Mesenchymal stem cell (in vitro differentiated cells and primary cell): Measurements from ENCODE around the gene PTH2.

ENCODE experiments used
- DNase-seq: peaks from one replicate; pipeline ENCODE4 v3.0.0-alpha.2; 2013
- H2AFZ ChIP-seq: one replicate; pipeline ENCODE4 v1.6.1; 2013; ENCODE audit warnings: low read depth, mild to moderate bottlenecking, control low read depth, inconsistent platforms, low read length, moderate library complexity
- H2AK5ac ChIP-seq: 2 replicates; pipeline ENCODE4 v1.6.1; 2013; ENCODE audit warnings: low read length, moderate library complexity, mild to moderate bottlenecking, inconsistent platforms; ENCODE audit not compliant: severe bottlenecking
- H2BK120ac ChIP-seq: one replicate; pipeline ENCODE4 v1.6.1; 2013; ENCODE audit warnings: low read depth, mild to moderate bottlenecking, inconsistent platforms, low read length, moderate library complexity
- H2BK12ac ChIP-seq, 2 experiments: one replicate each; pipeline ENCODE4 v1.6.1; 2013; ENCODE audit warnings: inconsistent platforms in 2 of 2, low read length in 2 of 2, mild to moderate bottlenecking in 2 of 2, moderate library complexity in 2 of 2, control low read depth in 1 of 2
- H2BK15ac ChIP-seq: one replicate; pipeline ENCODE4 v1.6.1; 2013; ENCODE audit warnings: mild to moderate bottlenecking, low read depth, inconsistent platforms; ENCODE audit not compliant: poor library complexity, severe bottlenecking
- H2BK5ac ChIP-seq: 2 replicates; pipeline ENCODE4 v1.6.1; 2013; ENCODE audit warnings: low read depth, mild to moderate bottlenecking, low read length, control low read depth, inconsistent platforms; ENCODE audit not compliant: poor library complexity, severe bottlenecking
- H3K14ac ChIP-seq, 2 experiments: one replicate each; pipeline ENCODE4 v1.6.1; 2013; ENCODE audit warnings: inconsistent platforms in 2 of 2, low read length in 2 of 2, control low read depth in 1 of 2, mild to moderate bottlenecking in 1 of 2, moderate library complexity in 1 of 2
- H3K18ac ChIP-seq, 2 experiments: one replicate each; pipeline ENCODE4 v1.6.1; 2013; ENCODE audit warnings: inconsistent platforms in 2 of 2, low read length in 2 of 2, control low read depth in 1 of 2, low read depth in 1 of 2, mild to moderate bottlenecking in 1 of 2
- H3K23ac ChIP-seq, 2 experiments: one replicate each; pipeline ENCODE4 v1.6.1; 2013; ENCODE audit warnings: inconsistent platforms in 2 of 2, low read length in 2 of 2, mild to moderate bottlenecking in 2 of 2, moderate library complexity in 2 of 2, control low read depth in 1 of 2
- H3K27ac ChIP-seq: 2 replicates; pipeline ENCODE4 v1.5.1; 2013; ENCODE audit warnings: mild to moderate bottlenecking, moderate library complexity, low read length, control low read depth, inconsistent platforms; ENCODE audit not compliant: poor library complexity, severe bottlenecking
- H3K27me3 ChIP-seq, 2 experiments: 2 replicates each; pipeline versions ENCODE4 v1.6.1 to v1.7.0; 2013; ENCODE audit warnings: low read length in 2 of 2, mild to moderate bottlenecking in 2 of 2, moderate library complexity in 2 of 2, control low read depth in 1 of 2, inconsistent platforms in 1 of 2; ENCODE audit not compliant: control insufficient read depth in 1 of 2, insufficient read depth in 1 of 2
- H3K36me3 ChIP-seq, 2 experiments: 2 replicates each; pipeline versions ENCODE4 v1.6.1 to v1.7.0; 2013; ENCODE audit warnings: low read length in 2 of 2, control low read depth in 1 of 2, inconsistent platforms in 1 of 2, low read depth in 1 of 2, mild to moderate bottlenecking in 1 of 2; ENCODE audit not compliant: insufficient read depth in 2 of 2, control insufficient read depth in 1 of 2
- H3K4ac ChIP-seq, 2 experiments: one replicate each; pipeline ENCODE4 v1.6.1; 2013; ENCODE audit warnings: inconsistent platforms in 2 of 2, low read length in 2 of 2, mild to moderate bottlenecking in 2 of 2, moderate library complexity in 2 of 2, control low read depth in 1 of 2, low read depth in 1 of 2
- H3K4me1 ChIP-seq: 2 replicates; pipeline ENCODE4 v1.6.1; 2013; ENCODE audit warnings: low read depth, low read length, control low read depth; ENCODE audit not compliant: control insufficient read depth, insufficient read depth
- H3K4me2 ChIP-seq: 2 replicates; pipeline ENCODE4 v1.6.1; 2013; ENCODE audit warnings: low read length, mild to moderate bottlenecking, inconsistent platforms; ENCODE audit not compliant: poor library complexity, severe bottlenecking
- H3K4me3 ChIP-seq, 2 experiments: 2 replicates each; pipeline versions ENCODE4 v1.5.1 to v1.7.0; 2013; ENCODE audit warnings: low read length in 2 of 2, mild to moderate bottlenecking in 2 of 2, control low read depth in 1 of 2, low read depth in 1 of 2; ENCODE audit not compliant: insufficient read depth in 1 of 2
- H3K79me1 ChIP-seq: replicated peaks from 2 replicates; pipeline ENCODE4 v1.6.1; 2013; ENCODE audit warnings: mild to moderate bottlenecking, control low read depth, low read length, inconsistent platforms; ENCODE audit not compliant: poor library complexity, severe bottlenecking
- H3K9ac ChIP-seq: 2 replicates; pipeline ENCODE4 v1.7.0; 2013; ENCODE audit warnings: mild to moderate bottlenecking, low read length, moderate library complexity
- H3K9me3 ChIP-seq: 2 replicates; pipeline ENCODE4 v1.7.0; 2013; ENCODE audit warnings: mild to moderate bottlenecking, low read length; ENCODE audit not compliant: control insufficient read depth
- H4K8ac ChIP-seq: one replicate; pipeline ENCODE4 v1.6.1; 2013; ENCODE audit warnings: inconsistent platforms, mild to moderate bottlenecking, low read length, moderate library complexity
- H4K91ac ChIP-seq: one replicate; pipeline ENCODE4 v1.6.1; 2013; ENCODE audit warnings: mild to moderate bottlenecking, low read length, inconsistent platforms
- WGBS: methylation state at CpG from one replicate; pipeline ENCODE4 v1.1.7; 2013; ENCODE audit warnings: mixed read lengths; 5-methylcytosine and 5-hydroxymethylcytosine counted together

The PTH2 gene

DNA sequence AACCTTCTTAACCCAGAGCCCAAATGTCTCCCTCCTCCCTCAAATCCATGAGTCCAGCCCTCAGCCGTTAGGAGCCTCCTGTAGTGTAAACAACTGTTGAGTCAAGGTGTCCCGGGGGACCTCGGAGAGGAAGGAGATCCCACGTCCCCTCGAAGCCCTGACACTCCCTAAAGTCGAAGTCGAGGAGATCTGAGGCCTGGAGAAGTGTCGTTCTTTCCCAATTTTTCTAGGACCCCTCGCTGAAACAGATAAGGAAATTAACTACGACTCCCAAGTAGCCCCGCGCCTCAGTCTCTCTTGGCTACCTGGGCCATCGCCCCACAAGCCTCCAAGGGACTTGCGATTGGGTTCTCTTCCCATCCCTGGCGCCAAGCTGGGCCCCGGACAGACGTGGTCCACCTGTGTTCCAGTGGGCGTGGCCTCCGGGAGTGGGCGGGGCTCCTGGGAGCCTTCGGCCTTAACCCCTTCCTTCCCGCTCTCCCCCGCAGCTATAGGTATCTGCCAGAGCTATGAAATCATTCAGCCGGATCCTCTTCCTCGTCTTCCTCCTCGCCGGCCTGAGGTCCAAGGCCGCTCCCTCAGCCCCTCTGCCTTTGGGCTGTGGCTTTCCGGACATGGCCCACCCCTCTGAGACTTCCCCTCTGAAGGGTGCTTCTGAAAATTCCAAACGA is 2.8 kb upstream of the PTH2 start:
- H3K18ac ChIP-seq = no peak overlapping the region
- H4K91ac ChIP-seq = no peak overlapping the region
- no peak overlapping the region for H2BK5ac ChIP-seq
- H3K14ac ChIP-seq = no peak overlapping the region
- no peak overlapping the region for H3K9ac ChIP-seq
- no peak overlapping the region for H3K4me2 ChIP-seq
- H2AFZ ChIP-seq = no peak overlapping the region
- WGBS = 7% methylated on average over 30 of the region's 30 CpGs
- no peak overlapping the region for H3K4me3 ChIP-seq
- no peak overlapping the region for H3K23ac ChIP-seq
- H3K27me3 ChIP-seq = peaks cover 95 to 100% of the 10 kb centered on the region in 2 experiments
- H2BK12ac ChIP-seq = no peak overlapping the region
- H4K8ac ChIP-seq = no peak overlapping the region
- no peak overlapping the region for H2BK15ac ChIP-seq
- peaks cover 22% of the 10 kb centered on the region for H3K4me1 ChIP-seq
- no peak overlapping the region for H3K4ac ChIP-seq
- DNase-seq = no peak
- no peaks in the 10 kb centered on the region for H3K79me1 ChIP-seq
- no peak overlapping the region for H2AK5ac ChIP-seq
- H3K36me3 ChIP-seq = no peaks in the 10 kb centered on the region
- no peak overlapping the region for H3K27ac ChIP-seq
- no peaks in the 10 kb centered on the region for H3K9me3 ChIP-seq
- H2BK120ac ChIP-seq = no peak overlapping the region

DNA sequence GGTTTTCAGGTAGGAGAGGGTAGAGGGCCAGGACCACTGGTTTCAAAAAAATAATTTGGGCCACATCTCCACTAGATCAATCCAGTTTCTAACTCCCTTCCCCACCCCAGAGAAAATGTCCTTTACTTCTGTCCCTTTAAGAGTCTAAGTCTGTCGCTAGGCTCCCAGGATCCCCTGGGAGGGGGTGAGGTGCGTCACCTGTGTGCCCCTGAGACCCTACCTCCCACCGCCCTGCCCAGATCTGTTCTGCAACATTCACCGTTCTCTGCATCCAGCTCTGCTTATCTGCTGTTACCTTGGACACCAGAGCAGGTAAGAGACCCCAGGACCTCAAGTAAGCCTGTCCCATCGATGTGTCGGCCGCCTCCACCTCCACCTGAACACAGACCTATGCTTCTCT is 1.9 kb upstream of the PTH2 start, which contains the start of gene GFY:
GFY (plus strand) TSS at position 211 of the 400 bp plus-strand sequence. CDS start 1,043 bp downstream, outside the sequence.
- no peaks in the 10 kb centered on the region for H3K9me3 ChIP-seq
- H2BK15ac ChIP-seq = no peak within 1 kb of the TSS
- no peak within 1 kb of the TSS for H4K91ac ChIP-seq
- no peak within 1 kb of the TSS for H3K4me3 ChIP-seq
- H3K36me3 ChIP-seq = no peaks in the 10 kb centered on the region
- no peak within 1 kb of the TSS for H2AFZ ChIP-seq
- H3K9ac ChIP-seq = no peak within 1 kb of the TSS
- no peak within 1 kb of the TSS for H2BK12ac ChIP-seq
- H3K79me1 ChIP-seq = no peaks in the 10 kb centered on the region
- no peak within 1 kb of the TSS for H2BK5ac ChIP-seq
- H2AK5ac ChIP-seq = no peak within 1 kb of the TSS
- no peak within 1 kb of the TSS for H4K8ac ChIP-seq
- H3K14ac ChIP-seq = no peak within 1 kb of the TSS
- H3K4me1 ChIP-seq = peaks cover 22% of the 10 kb centered on the region
- 42% methylated on average over 7 of the region's 7 CpGs for WGBS
- no peak within 1 kb of the TSS for H3K4me2 ChIP-seq
- H2BK120ac ChIP-seq = no peak within 1 kb of the TSS
- no peak for DNase-seq
- no peak within 1 kb of the TSS for H3K23ac ChIP-seq
- peaks cover 95 to 100% of the 10 kb centered on the region in 2 experiments for H3K27me3 ChIP-seq
- no peak within 1 kb of the TSS for H3K4ac ChIP-seq
- H3K27ac ChIP-seq = no peak within 1 kb of the TSS
- H3K18ac ChIP-seq = no peak within 1 kb of the TSS

- H3K27ac ChIP-seq = no peak overlapping the region
- no peak overlapping the region for H3K9ac ChIP-seq
- H3K14ac ChIP-seq = no peak overlapping the region
- no peak overlapping the region for H3K4me2 ChIP-seq
- no peak overlapping the region for H4K8ac ChIP-seq
- H3K4me1 ChIP-seq = peaks cover 25% of the 10 kb centered on the region
- peaks cover 94 to 97% of the 10 kb centered on the region in 2 experiments for H3K27me3 ChIP-seq
- no peak overlapping the region for H2BK15ac ChIP-seq
- no peak overlapping the region for H3K18ac ChIP-seq
- no peak overlapping the region for H2AK5ac ChIP-seq
- no peak overlapping the region for H2BK120ac ChIP-seq
- no peak overlapping the region for H2BK5ac ChIP-seq
- H2BK12ac ChIP-seq = no peak overlapping the region
- H3K4ac ChIP-seq = no peak overlapping the region
- H3K36me3 ChIP-seq = no peaks in the 10 kb centered on the region
- H3K79me1 ChIP-seq = no peaks in the 10 kb centered on the region
- DNase-seq = no peak
- H4K91ac ChIP-seq = no peak overlapping the region
- H3K9me3 ChIP-seq = no peaks in the 10 kb centered on the region
- WGBS = 19% methylated on average over 3 of the region's 3 CpGs
- no peak overlapping the region for H3K23ac ChIP-seq
- H3K4me3 ChIP-seq = no peak overlapping the region
- no peak overlapping the region for H2AFZ ChIP-seq
These were observed 703 bp upstream of the PTH2 start for GRCh38 chr19:49423985-49424303.

- H3K4ac ChIP-seq = no peak overlapping the region
These were observed 702 bp downstream of the PTH2 start for GRCh38 chr19:49422407-49423070.

More at GRCh38 chr19:49422407-49423070, 702 bp downstream of the PTH2 start:
- Histone ChIP-seq H4K8ac (no peak overlapping the region), H2AFZ (no peak overlapping the region), H4K91ac (no peak overlapping the region), H3K9ac (no peak overlapping the region), H3K79me1 (no peaks in the 10 kb centered on the region), H2BK15ac (no peak overlapping the region), H2BK120ac (no peak overlapping the region), H3K14ac (no peak overlapping the region), H3K27ac (no peak overlapping the region), H2AK5ac (no peak overlapping the region), H3K27me3 (peaks cover 80 to 98% of the 10 kb centered on the region in 2 experiments), H3K9me3 (no peaks in the 10 kb centered on the region), H2BK5ac (no peak overlapping the region), H3K4me1 (peaks cover 15% of the 10 kb centered on the region), H3K4me2 (peak overlapping the region; percentile 31), H3K18ac (no peak overlapping the region), H3K36me3 (no peaks in the 10 kb centered on the region), H3K23ac (no peak overlapping the region), H2BK12ac (no peak overlapping the region), H3K4me3 (no peak overlapping the region)
- peak; percentile 33 for DNase-seq
- WGBS = 7% methylated on average over 58 of the region's 58 CpGs
